Measurements from ENCODE around the gene POR. TPM values are rescaled to one million over a fixed set of nuclear protein-coding genes. Genes with fewer than 3 reads are reported as not detected.

POR gene
- total and polyA plus RNA-seq, 2 of the 13 experiments (the other 11 are each of a cell fraction or from before 2014, with no cell fraction given) = 145 to 266 TPM

DNA sequence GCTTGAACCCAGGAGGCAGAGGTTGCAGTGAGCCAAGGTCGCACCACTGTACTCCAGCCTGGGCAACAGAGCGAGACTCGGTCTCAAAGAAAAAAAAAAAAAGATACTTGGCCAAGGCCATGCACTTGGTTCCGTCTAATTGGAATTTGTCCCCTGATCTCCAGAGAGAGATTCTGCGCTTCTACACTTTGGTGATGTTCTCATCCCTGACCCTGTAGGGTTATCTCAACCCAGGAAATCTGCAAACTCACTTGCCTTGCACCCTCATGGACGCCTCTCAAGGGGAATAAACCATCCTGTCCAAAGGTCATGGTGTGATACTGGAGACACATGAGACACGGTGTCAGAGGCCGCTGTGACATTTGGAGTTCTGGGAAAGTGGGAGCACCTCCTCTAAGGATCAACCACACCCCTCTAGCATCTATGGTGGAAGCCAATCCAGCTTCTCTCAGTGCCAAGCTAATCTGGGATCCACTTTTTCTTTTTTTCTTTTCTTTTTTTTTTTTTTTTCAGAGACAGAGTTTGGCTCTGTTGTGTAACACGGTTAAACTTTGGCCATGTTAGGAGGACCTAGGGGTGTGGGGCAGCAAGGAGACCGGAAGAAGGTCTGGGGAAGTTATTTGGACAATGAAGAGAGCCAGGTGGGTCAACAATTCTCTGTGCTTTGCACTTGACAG is 7.8 kb upstream of the POR start (continued):
- TF ChIP-seq, protein P1, sequence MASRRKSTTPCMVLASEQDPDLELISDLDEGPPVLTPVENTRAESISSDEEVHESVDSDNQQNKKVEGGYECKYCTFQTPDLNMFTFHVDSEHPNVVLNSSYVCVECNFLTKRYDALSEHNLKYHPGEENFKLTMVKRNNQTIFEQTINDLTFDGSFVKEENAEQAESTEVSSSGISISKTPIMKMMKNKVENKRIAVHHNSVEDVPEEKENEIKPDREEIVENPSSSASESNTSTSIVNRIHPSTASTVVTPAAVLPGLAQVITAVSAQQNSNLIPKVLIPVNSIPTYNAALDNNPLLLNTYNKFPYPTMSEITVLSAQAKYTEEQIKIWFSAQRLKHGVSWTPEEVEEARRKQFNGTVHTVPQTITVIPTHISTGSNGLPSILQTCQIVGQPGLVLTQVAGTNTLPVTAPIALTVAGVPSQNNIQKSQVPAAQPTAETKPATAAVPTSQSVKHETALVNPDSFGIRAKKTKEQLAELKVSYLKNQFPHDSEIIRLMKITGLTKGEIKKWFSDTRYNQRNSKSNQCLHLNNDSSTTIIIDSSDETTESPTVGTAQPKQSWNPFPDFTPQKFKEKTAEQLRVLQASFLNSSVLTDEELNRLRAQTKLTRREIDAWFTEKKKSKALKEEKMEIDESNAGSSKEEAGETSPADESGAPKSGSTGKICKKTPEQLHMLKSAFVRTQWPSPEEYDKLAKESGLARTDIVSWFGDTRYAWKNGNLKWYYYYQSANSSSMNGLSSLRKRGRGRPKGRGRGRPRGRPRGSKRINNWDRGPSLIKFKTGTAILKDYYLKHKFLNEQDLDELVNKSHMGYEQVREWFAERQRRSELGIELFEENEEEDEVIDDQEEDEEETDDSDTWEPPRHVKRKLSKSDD (CRISPR knock-in tag; IDR thresholded peaks at IDR 0.05; ENCODE audit: low read depth) = no peak
- TF ChIP-seq MIER3 (CRISPR knock-in tag; IDR thresholded peaks at IDR 0.05; ENCODE audit: borderline replicate concordance) (peak; percentile 73; the same call in 1 of the 2 replicates), FOXO1 (CRISPR knock-in tag; IDR thresholded peaks at IDR 0.05) (0 out of 2 replicates have a peak, but pooled peaks have one; percentile 44), PAWR (CRISPR knock-in tag; IDR thresholded peaks at IDR 0.05; ENCODE audit: borderline replicate concordance) (no peak), BORCS8-MEF2B (CRISPR knock-in tag; IDR thresholded peaks at IDR 0.05) (no peak), NFIC (IDR thresholded peaks at IDR 0.05; ENCODE audit: low read length) (peak; percentile 87), MYNN (CRISPR knock-in tag; IDR thresholded peaks at IDR 0.05; ENCODE audit: low read depth) (no peak), ATF7-NPFF (CRISPR knock-in tag; IDR thresholded peaks at IDR 0.05; ENCODE audit: low read depth) (no peak), HNRNPH1 (optimal IDR thresholded peaks at IDR 0.05; ENCODE audit: low read depth, low read length) (no peak), ZNF749 (CRISPR knock-in tag; IDR thresholded peaks at IDR 0.05; ENCODE audit: borderline replicate concordance) (0 out of 2 replicates have a peak, but pooled peaks have one; percentile 9), SUZ12 (IDR thresholded peaks at IDR 0.05; ENCODE audit: low read depth, low read length) (no peak), SNAI1 (CRISPR knock-in tag; IDR thresholded peaks at IDR 0.05; ENCODE audit: borderline replicate concordance) (no peak), ZNF383 (CRISPR knock-in tag; IDR thresholded peaks at IDR 0.05; ENCODE audit: borderline replicate concordance) (no peak), CAMTA2 (CRISPR knock-in tag; IDR thresholded peaks at IDR 0.05; ENCODE audit: borderline replicate concordance) (no peak)
- TF ChIP-seq, protein P2, sequence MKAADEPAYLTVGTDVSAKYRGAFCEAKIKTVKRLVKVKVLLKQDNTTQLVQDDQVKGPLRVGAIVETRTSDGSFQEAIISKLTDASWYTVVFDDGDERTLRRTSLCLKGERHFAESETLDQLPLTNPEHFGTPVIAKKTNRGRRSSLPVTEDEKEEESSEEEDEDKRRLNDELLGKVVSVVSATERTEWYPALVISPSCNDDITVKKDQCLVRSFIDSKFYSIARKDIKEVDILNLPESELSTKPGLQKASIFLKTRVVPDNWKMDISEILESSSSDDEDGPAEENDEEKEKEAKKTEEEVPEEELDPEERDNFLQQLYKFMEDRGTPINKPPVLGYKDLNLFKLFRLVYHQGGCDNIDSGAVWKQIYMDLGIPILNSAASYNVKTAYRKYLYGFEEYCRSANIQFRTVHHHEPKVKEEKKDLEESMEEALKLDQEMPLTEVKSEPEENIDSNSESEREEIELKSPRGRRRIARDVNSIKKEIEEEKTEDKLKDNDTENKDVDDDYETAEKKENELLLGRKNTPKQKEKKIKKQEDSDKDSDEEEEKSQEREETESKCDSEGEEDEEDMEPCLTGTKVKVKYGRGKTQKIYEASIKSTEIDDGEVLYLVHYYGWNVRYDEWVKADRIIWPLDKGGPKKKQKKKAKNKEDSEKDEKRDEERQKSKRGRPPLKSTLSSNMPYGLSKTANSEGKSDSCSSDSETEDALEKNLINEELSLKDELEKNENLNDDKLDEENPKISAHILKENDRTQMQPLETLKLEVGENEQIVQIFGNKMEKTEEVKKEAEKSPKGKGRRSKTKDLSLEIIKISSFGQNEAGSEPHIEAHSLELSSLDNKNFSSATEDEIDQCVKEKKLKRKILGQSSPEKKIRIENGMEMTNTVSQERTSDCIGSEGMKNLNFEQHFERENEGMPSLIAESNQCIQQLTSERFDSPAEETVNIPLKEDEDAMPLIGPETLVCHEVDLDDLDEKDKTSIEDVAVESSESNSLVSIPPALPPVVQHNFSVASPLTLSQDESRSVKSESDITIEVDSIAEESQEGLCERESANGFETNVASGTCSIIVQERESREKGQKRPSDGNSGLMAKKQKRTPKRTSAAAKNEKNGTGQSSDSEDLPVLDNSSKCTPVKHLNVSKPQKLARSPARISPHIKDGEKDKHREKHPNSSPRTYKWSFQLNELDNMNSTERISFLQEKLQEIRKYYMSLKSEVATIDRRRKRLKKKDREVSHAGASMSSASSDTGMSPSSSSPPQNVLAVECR (CRISPR knock-in tag; IDR thresholded peaks at IDR 0.05; ENCODE audit: borderline replicate concordance) = peak; percentile 21; the same call in 1 of the 2 replicates
- TF ChIP-seq, protein P3, sequence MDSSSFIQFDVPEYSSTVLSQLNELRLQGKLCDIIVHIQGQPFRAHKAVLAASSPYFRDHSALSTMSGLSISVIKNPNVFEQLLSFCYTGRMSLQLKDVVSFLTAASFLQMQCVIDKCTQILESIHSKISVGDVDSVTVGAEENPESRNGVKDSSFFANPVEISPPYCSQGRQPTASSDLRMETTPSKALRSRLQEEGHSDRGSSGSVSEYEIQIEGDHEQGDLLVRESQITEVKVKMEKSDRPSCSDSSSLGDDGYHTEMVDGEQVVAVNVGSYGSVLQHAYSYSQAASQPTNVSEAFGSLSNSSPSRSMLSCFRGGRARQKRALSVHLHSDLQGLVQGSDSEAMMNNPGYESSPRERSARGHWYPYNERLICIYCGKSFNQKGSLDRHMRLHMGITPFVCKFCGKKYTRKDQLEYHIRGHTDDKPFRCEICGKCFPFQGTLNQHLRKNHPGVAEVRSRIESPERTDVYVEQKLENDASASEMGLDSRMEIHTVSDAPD (CRISPR knock-in tag; IDR thresholded peaks at IDR 0.05) = peak; percentile 50; the same call in 1 of the 2 replicates
- TF ChIP-seq, protein P4, sequence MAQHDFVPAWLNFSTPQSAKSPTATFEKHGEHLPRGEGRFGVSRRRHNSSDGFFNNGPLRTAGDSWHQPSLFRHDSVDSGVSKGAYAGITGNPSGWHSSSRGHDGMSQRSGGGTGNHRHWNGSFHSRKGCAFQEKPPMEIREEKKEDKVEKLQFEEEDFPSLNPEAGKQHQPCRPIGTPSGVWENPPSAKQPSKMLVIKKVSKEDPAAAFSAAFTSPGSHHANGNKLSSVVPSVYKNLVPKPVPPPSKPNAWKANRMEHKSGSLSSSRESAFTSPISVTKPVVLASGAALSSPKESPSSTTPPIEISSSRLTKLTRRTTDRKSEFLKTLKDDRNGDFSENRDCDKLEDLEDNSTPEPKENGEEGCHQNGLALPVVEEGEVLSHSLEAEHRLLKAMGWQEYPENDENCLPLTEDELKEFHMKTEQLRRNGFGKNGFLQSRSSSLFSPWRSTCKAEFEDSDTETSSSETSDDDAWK (CRISPR knock-in tag; IDR thresholded peaks at IDR 0.05) = no peak
- TF ChIP-seq, protein P5, sequence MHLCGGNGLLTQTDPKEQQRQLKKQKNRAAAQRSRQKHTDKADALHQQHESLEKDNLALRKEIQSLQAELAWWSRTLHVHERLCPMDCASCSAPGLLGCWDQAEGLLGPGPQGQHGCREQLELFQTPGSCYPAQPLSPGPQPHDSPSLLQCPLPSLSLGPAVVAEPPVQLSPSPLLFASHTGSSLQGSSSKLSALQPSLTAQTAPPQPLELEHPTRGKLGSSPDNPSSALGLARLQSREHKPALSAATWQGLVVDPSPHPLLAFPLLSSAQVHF (CRISPR knock-in tag; IDR thresholded peaks at IDR 0.05) = no peak
